GM12872 (cell line): Measurements from ENCODE around the gene FUT8.

ENCODE experiments used
- CTCF ChIP-seq: IDR thresholded peaks from 3 replicates; pipeline ENCODE4 v1.5.1; 2011; ENCODE audit warnings: low read depth, mild to moderate bottlenecking, low read length, moderate library complexity; ENCODE audit not compliant: insufficient read depth

FUT8 gene

GRCh38 chr14:65770681-65771080 lies 358.2 kb downstream of the FUT8 start:
- no peak for TF ChIP-seq CTCF

DNA sequence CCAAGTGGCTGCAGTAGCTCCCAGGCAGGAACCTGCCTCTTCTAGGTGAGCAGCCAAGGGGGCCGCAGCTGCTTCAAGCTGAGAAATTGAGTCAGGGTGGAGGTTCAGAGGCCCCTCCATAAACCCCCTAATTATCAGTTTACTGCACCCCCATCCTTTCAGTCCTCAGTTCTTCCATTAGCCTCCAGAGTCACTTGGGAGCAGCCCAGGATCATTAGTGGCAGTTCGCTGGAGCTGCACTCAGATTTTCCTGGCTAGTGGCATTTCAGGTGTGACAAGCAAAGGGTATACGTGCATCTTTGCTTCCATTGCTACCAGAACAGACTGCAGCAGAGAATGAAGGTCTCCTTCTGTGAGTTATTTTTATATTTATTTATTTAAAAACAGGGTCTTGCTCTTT lies 358.7 kb downstream of the FUT8 start:
- TF ChIP-seq CTCF = no peak

DNA sequence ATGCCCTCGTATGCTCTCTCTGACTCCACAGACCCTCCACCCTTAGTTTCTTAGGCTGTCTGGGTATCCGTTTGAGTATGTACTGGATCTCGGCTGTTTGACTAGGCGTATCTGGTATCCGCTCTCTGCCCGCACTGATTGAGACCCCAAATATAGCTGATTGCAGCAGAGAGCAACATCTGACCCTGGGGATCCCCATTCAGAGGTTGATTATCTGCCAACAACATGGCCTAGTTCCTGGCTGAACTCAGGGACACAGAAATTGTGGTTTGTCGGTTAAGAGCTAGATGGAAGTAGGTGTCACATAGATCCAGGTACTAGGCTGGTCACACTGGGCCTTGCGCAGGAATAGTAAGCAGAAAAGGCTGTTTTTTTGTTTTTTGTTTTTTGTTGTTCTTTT lies 359.9 kb downstream of the FUT8 start:
- no peak for TF ChIP-seq CTCF

DNA sequence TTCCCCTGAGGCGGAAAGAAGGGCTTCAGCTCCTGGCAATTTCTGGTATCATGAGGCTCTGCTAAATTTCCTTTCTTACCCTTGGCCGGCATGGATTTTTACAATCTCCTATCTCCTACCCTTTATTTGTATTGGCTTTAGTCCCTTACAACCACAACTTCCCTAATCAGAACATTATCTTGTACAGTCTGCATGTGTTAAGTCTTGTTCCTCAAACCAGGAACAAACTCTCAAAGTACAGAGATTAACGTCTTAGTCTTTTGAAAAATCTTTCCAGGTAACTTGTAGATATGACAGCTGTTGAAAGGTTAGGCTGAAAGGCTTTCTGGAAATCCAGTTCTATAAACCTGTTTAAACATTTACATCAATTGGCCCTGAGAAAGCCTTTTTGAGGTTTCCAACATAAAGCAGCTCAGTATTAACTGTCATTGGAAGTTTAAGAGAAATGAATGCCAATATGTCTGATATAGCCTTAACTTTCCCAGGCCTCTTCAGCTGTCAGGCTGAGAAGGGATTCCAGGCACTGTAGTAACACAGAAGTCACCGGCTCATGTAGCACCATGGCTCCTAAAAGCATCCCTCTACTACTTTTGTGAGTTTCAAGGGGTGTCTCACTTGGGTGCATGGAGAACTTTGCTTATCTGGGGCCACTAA lies 360.5 kb downstream of the FUT8 start:
- TF ChIP-seq CTCF = no peak

GRCh38 chr14:65774041-65774440 lies 361.5 kb downstream of the FUT8 start:
- no peak for TF ChIP-seq CTCF

- no peak for TF ChIP-seq CTCF
Observed at GRCh38 chr14:65776193-65776852, 363.8 kb downstream of the FUT8 start.

- TF ChIP-seq CTCF = no peak
Observed at GRCh38 chr14:65780566-65780965, 368.0 kb downstream of the FUT8 start.
